ENCODE results near the gene TMEM175. TPM values are rescaled to one million over a fixed set of nuclear protein-coding genes. Genes with fewer than 3 reads are reported as not detected.
"Not testable (repeated sequence)": the region's sequence is repeated elsewhere in the genome, so short reads cannot be mapped to it uniquely, and the experiment has no call there.

TMEM175 gene
- total RNA-seq, 8 experiments from 2014 or later: 12.0 to 31.3 (median 27.3) TPM

DNA sequence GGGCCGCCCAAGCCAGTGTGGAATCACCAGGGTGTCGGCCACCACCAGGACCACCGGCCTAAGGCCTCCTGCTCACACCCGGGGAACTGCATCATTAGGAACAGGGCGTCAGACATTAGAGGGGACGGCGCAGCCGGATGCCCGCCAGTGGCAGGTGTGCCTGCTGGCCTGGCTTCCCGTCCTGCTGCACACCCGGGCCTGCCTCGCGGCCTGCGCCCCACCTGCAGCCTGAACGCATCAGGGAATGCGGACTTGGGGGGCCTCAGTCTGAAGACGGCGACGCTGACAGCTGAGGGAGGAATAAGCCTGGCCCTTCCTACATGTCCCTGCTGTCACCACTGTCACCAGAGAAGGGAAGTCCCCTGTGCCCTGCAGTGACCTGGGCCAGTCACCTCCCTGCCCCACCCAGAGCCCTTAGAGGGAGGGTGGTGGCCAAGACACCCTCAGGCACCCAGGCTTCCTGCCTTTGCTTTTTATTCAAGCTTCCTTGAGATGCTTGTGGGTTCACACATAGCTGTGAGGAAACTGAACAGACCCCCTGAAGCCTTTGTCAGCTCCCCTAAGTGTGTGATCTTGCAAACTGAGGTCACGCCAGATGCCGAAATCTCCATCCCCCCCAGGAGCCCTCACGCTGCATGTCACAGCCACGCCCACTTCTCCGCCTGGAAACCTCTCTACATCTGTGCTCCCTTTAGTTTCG is 37.9 kb downstream of the TMEM175 start:
- Histone ChIP-seq H3K27ac (no peak overlapping the region), H3K4me1 (replicated peaks in 1 of 2) (peaks cover 13 to 17% of the 10 kb centered on the region in 2 donors), H3K4me3 (no peak overlapping the region)
- 36 to 100% (median 65%) methylated on average over 3 to 6 of the region's 25 CpGs; no CpG with 5 or more reads in 2 of the 10 experiments for WGBS, 10 experiments
- in situ Hi-C loops (cut with MboI; ENCODE audit: low pct_unique_long_range_greater_than_20kb in 2 of 9, low sequenced_read_pairs in 9 of 9, unreplicated experiment in 9 of 9): no loop called here
- ATAC-seq (replicated peaks in 6 of 8): no peak

DNA sequence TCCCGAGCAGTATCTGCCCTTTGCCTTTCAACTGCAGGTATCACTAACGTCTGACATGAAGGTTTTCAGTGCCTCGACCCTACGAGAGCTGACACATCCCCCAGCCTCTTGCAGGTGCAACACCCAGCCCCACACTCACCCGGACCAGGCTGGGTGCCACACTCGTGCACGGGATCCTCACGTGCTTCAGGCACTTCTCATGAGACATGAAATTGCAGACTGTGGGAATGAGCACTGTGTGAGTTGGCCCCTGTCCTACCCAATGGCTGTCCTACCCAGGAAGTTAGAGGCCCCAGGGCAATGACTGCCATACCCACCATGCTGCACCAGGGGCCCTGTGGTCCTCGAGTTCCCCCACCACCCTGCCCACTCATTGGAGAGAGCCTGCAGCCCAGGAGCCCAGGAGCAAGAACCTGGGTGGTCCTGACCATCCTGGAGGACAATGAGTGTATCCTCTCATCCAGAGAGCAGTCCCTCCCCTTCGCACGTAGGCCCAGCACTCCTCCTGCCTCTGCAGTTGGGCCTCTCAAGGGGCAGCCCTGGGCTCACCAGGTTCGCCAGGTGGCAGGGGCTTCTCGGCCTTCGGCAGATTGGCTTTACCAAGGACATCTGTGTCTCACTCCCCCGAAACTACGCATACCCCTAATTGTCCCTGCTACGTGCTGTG is 38.7 kb downstream of the TMEM175 start:
- Histone ChIP-seq H3K4me3 (no peak overlapping the region), H3K4me1 (replicated peaks in 1 of 2) (peaks cover 13 to 17% of the 10 kb centered on the region in 2 donors), H3K27ac (no peak overlapping the region)
- 56 to 93% (median 60%) methylated on average over 1 to 7 of the region's 17 CpGs; no CpG with 5 or more reads in 4 of the 10 experiments for WGBS, 10 experiments
- in situ Hi-C loops (cut with MboI; ENCODE audit: low pct_unique_long_range_greater_than_20kb in 2 of 9, low sequenced_read_pairs in 9 of 9, unreplicated experiment in 9 of 9): no loop called here
- ATAC-seq (replicated peaks in 6 of 8): no peak

DNA sequence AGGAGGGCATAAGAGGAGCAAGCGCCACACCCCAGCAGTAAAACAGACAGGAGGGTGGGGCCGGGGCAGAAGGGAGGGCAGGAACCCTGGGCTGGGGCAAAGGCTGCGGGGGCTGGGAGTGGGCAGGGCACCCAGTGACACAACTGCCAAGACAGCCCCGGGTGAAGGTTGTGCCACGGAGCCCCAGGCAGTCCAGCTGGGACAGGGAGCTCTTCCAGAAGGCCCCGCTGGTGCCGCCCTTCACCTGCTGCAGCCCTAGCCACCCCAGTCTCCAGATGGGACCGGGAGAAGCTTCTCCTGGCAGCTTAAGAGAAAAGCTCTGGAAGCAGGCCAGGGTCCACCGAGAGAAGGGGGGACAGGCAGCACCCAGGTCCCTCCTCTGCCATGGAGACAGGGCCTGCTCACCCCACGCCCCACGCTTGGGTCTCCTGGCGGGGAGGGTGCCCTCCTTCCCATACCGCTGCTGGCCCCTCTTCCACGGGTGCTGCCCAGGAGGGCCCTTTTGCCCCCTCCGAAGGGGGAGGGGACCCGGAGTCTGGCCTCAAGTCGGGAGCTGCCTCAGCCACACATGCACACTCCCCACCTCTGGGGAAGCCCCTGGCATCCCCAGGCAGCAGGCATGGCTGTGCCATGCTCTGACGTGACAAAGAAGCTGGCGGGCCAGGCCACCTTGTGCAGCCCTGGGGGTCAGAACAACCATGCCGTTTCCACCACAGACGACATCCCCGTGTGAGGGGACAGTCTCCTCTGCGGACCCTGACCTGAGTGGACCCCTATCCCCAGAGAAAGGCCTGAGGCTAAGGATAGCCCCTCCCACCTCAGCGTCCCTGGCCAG is 39.6 kb downstream of the TMEM175 start:
- no peak for ATAC-seq (replicated peaks in 6 of 8)
- in situ Hi-C loops (cut with MboI; ENCODE audit: low pct_unique_long_range_greater_than_20kb in 2 of 9, low sequenced_read_pairs in 9 of 9, unreplicated experiment in 9 of 9): no loop called here
- no peak overlapping the region for H3K27ac ChIP-seq

DNA sequence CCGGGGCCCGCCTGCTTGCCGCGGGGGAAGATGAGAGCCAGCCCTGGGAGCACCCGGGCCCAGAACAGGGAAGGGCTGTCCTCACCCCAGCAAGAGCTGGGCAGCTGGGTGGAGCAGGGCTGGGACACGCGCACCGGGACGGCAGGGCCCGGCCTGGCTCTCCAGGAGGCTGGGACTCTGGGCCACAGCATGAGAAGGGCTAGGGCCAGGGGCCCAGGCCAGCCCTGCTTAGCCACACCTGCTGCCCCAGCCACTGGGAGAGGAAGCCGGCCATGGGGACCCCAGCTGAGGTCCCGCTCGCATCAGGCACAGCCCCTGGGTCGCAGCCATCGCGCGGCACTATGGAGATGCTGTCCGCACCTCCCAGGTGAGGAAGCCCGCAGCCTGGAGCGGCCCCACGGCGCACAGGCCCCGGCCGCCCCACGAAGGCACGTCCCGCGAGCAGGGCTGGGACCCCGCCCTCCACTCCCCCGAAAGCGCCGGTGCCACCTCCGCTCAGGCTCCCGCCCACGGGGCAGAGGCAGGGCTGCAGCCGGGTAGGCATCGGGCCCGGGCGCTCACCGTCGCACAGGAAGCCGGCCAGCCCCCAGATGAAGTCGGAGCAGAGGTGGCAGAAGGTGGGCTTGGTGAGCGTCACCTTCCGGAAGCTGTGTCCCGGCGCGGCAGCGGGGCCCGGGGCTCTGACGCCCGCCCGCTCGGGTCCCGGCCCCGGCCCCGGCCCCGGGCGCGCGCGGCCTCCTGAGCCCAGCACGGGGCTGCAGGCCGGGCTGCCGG is 40.6 kb downstream of the TMEM175 start:
- ATAC-seq (replicated peaks in 6 of 8): peak; percentile 41 to 65 (median 55)
- no peak overlapping the region for H3K27ac ChIP-seq
- in situ Hi-C loops (cut with MboI; ENCODE audit: low pct_unique_long_range_greater_than_20kb in 2 of 9, low sequenced_read_pairs in 9 of 9, unreplicated experiment in 9 of 9): no loop called here
- WGBS, 10 experiments: 0% methylated on average over 1 of the region's 65 CpGs; no CpG with 5 or more reads in 9 of the 10 experiments
- H3K4me1 ChIP-seq (replicated peaks in 1 of 2): peaks cover 10 to 13% of the 10 kb centered on the region in 2 donors
- peak overlapping the region; percentile 53 to 94 (median 60) for H3K4me3 ChIP-seq

More for the DNA sequence above, 39.6 kb downstream of the TMEM175 start:
- Histone ChIP-seq H3K4me3 (peak overlapping the region; percentile 53 to 94 (median 60)), H3K4me1 (replicated peaks in 1 of 2) (peaks cover 13 to 17% of the 10 kb centered on the region in 2 donors)
- WGBS, 10 experiments: 40 to 81% (median 70%) methylated on average over 2 to 5 of the region's 24 CpGs; no CpG with 5 or more reads in 7 of the 10 experiments

DNA sequence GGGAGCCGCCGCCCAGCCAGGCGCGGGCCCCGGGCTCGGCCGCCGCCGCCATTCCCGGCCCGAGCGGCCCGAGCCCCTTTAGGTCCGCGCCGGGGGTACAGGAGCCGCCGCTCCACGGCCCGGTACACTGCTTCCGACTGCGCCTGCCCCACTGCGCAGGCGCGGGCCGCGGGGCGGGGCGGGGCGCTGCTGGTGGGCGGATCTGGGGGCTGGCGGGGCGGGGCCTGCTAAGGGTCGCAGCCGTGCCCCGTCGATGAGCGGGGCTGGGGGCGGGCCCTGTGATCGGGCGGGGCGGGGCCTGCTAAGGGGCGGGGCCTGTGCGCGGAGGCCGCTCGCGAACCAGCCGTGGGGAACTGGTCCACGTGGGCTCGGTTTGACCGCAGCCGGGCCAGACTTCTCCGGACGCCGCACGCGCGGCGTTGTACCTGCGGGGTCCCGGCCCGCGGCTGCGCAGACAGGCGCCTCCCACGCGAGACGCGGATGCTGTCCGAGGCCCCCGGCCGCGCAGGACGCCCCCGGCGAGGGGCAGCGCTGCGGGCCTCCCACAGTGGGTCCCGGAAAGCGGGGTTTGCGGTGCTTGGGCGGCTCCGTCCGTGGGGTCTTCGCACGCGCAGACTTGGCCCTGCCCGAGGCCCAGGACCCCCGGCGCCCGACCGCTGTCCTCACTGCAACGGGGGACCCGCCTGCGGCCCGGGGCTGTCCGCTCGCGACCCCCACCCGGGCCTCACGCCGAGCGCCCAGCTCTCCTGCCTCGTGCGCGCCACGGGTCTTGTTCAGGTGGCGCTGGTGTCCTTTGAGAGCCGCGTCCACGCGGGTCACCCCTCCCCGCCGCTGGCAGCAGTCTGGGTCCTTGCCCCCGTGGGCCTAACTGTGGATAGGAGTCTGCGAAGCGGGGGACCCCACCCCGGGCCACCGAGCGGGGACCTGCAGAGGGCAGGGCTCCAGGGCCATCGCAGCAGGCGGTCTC is 41.5 kb downstream of the TMEM175 start, which contains the start of gene DGKQ:
Gene DGKQ (minus strand): TSS at position 139 of the 967 bp plus-strand sequence. CDS start 87 bp downstream, at position 52.
- in situ Hi-C loops (cut with MboI; ENCODE audit: low pct_unique_long_range_greater_than_20kb in 2 of 9, low sequenced_read_pairs in 9 of 9, unreplicated experiment in 9 of 9): no loop called here
- Histone ChIP-seq H3K4me3 (peak within 1 kb of the TSS; percentile 53 to 94 (median 60)), H3K4me1 (replicated peaks in 1 of 2) (peaks cover 10 to 12% of the 10 kb centered on the region in 2 donors), H3K27ac (no peak within 1 kb of the TSS)
- WGBS, 10 experiments: 49 to 80% methylated on average over 6 to 10 of the region's 123 CpGs; no CpG with 5 or more reads in 8 of the 10 experiments
- ATAC-seq (replicated peaks in 6 of 8): peak; percentile 74 to 89 (median 86)

DNA sequence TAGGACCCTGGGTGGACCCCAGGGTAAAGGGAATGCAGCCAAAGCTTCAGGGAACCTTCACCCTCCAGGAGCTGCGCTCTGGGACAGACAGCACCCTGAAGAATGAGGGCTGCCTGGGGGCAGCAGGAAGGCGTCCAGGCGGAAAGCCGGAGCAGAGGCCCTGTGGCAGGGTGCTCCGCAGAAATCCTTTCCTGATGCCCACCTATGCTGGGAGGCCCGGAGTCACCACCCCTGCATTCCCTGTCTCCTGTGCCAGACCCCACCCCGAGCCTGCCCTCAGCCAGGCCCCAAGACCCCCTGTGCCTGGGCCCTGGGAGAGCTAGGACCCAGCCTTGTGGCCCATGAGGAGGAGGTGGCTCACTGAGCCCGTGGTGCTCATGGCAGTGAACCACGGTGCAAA is 42.4 kb downstream of the TMEM175 start:
- no peak for ATAC-seq (replicated peaks in 6 of 8)
- Histone ChIP-seq H3K4me3 (no peak overlapping the region), H3K27ac (no peak overlapping the region), H3K4me1 (replicated peaks in 1 of 2) (peaks cover 10 to 12% of the 10 kb centered on the region in 2 donors)
- 73 to 100% methylated on average over 1 to 2 of the region's 9 CpGs; no CpG with 5 or more reads in 8 of the 10 experiments for WGBS, 10 experiments
- in situ Hi-C loops (cut with MboI; ENCODE audit: low pct_unique_long_range_greater_than_20kb in 2 of 9, low sequenced_read_pairs in 9 of 9, unreplicated experiment in 9 of 9): no loop called here

DNA sequence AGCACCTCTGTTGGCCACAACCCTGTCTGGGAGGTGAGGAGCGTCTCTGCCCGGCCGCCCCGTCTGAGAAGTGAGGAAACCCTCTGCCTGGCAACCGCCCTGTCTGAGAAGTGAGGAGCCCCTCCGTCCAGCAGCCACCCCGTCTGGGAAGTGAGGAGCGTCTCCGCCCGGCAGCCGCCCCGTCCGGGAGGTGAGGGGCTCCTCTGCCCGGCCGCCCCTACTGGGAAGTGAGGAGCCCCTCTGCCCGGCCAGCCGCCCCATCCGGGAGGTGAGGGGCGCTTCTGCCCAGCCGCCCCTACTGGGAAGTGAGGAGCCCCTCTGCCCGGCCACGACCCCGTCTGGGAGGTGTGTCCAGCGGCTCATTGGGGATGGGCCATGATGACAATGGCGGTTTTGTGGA is 43.8 kb downstream of the TMEM175 start:
- in situ Hi-C loops (cut with MboI; ENCODE audit: low pct_unique_long_range_greater_than_20kb in 2 of 9, low sequenced_read_pairs in 9 of 9, unreplicated experiment in 9 of 9); H3K4me3 ChIP-seq; H3K27ac ChIP-seq; ATAC-seq (replicated peaks in 6 of 8): not testable (repeated sequence)
- peaks cover 10 to 12% of the 10 kb centered on the region in 2 donors for H3K4me1 ChIP-seq (replicated peaks in 1 of 2)
- WGBS, 10 experiments: no CpG with 5 or more reads among the region's 25 CpGs

DNA sequence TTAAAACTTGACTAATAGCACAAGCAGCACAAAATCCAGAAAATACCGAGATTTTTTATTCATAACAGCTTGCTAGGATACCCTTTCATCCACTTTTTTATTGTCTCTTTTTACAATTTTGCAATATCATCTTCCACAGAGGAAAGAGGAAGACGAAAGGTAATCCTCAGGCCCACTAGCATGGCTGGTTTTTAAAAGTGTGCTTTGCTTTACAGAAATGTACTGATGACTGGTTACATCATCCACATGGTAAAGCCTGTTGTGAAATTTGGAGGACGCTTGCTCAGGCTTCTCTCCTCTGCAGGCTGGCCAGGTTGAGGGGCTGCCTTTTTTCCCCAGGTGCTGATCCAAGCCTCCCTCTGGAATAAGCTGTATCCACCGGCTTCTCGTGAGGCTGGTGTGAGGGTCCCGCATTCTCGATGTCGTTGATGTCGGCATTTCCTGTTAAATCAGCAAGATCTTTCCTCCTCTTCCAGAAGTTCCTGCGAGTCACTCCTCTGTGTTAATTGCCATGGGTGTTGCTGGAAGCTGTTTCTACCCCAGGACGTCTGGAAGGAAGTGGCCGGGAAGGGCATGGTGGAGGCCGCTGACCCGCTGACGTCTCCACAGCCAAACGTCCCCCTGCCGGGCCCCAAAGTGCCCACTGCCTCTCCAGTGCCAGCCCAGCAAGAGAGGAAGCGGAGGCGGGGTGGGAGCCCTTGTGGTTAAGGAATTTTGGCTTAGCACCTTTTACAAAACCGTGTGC is 46.9 kb downstream of the TMEM175 start:
- in situ Hi-C loops (cut with MboI; ENCODE audit: low pct_unique_long_range_greater_than_20kb in 2 of 9, low sequenced_read_pairs in 9 of 9, unreplicated experiment in 9 of 9): no loop called here
- Histone ChIP-seq H3K4me1 (replicated peaks in 1 of 2) (no peaks in the 10 kb centered on the region), H3K4me3 (no peak overlapping the region), H3K27ac (no peak overlapping the region)
- ATAC-seq (replicated peaks in 6 of 8): peak in 4 of 8 experiments; percentile 55 to 81 (median 60)
- 25 to 100% (median 57%) methylated on average over 1 to 14 of the region's 20 CpGs for WGBS, 10 experiments

DNA sequence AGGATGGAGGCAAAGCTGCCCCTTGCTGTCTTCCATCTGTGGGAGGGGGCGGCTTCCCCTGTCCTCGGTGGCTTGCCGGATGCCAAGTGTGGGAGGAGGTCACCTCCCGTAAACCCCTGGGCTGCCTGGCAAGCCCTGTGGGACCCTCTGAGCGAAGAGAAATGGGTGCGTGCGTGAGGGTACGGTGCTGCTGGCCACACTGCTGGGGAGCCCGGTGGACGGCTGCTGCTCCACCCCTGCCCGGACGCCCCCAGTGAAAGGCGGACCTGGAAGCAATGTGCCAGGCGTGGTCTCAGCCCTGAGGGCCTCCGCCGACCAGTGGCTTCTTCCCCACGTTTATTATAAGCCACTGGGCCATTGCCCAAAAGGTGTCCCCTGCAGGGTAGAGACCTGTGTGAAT is 50.0 kb downstream of the TMEM175 start:
- H3K4me1 ChIP-seq (replicated peaks in 1 of 2): peaks cover 0 to 7% of the 10 kb centered on the region in 2 donors
- H3K4me3 ChIP-seq: no peak overlapping the region
- H3K27ac ChIP-seq: no peak overlapping the region
- in situ Hi-C loops (cut with MboI; ENCODE audit: low pct_unique_long_range_greater_than_20kb in 2 of 9, low sequenced_read_pairs in 9 of 9, unreplicated experiment in 9 of 9): no loop called here
- ATAC-seq (replicated peaks in 6 of 8): no peak
- WGBS, 10 experiments: 83 to 94% (median 90%) methylated on average over 3 to 6 of the region's 17 CpGs; no CpG with 5 or more reads in 6 of the 10 experiments

DNA sequence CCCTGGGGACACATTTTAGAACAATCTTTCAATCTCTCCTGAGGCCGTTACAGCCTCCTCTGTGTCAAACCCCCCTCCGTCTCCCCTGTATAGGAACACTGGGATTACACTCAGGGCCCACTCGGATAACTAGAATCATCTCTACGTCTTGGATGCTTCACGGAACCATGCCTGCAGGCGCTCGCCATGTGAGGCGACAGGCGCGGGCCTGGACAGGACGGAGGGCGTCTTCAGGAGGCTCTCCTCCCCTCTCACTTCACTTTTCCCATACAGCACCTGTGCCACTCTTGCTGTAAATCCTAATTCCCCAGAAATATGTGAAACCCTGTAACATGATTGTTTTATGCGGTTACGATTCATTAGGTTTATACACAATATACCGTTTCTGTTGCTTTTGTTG is 50.6 kb downstream of the TMEM175 start:
- Histone ChIP-seq H3K4me3 (no peak overlapping the region), H3K4me1 (replicated peaks in 1 of 2) (peaks cover 0 to 7% of the 10 kb centered on the region in 2 donors), H3K27ac (no peak overlapping the region)
- 74 to 93% (median 87%) methylated on average over 3 to 12 of the region's 15 CpGs; no CpG with 5 or more reads in 4 of the 10 experiments for WGBS, 10 experiments
- in situ Hi-C loops (cut with MboI; ENCODE audit: low pct_unique_long_range_greater_than_20kb in 2 of 9, low sequenced_read_pairs in 9 of 9, unreplicated experiment in 9 of 9): no loop called here
- no peak for ATAC-seq (replicated peaks in 6 of 8)

All from motor neuron (in vitro differentiated cells).